Stimulated activated CD4-positive, alpha-beta T cell treated with anti-CD3 and anti-CD28 coated beads, Interleukin-1b, Interleukin-23, amount 100 ng/mL, for 24 hours (primary cell): ENCODE results near the gene ATG101.

ENCODE experiments used
- DNase-seq, 4 experiments: peaks; one replicate each; pipeline ENCODE4 v3.0.0-alpha.2; 2020; ENCODE audit warnings: low read depth in 4 of 4, low spot score in 1 of 4

ATG101 gene

GRCh38 chr12:52041695-52042123 lies 28.1 kb upstream of the ATG101 start:
- DNase-seq, result no peak

- no peak for DNase-seq
Observed at GRCh38 chr12:52042706-52043385, 26.9 kb upstream of the ATG101 start.

GRCh38 chr12:52043386-52044212 lies 26.2 kb upstream of the ATG101 start:
- DNase-seq, result no peak

- no peak for DNase-seq
Observed at GRCh38 chr12:52044292-52044983, 25.3 kb upstream of the ATG101 start.

DNA sequence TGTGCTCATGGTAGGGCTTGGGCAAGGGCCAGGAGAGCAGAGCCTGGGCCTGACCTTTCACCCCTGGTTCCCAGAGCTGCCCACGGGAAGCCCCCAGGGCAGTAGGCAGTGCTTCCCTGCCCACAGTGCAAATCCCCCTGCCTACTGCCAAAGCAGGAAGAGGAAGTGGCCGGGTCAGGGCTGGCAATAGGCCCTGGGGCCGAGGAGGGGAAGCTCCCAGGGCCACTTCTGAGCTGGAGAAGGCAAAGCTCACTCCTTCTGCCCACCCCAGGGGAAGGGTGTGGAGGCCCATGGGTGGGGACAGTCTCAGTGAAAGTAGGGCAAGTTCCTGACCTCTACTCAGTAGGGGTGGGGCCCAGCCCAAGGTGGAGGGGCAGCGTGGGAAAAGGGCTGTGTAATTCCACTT lies 24.0 kb upstream of the ATG101 start:
- DNase-seq, result no peak

DNA sequence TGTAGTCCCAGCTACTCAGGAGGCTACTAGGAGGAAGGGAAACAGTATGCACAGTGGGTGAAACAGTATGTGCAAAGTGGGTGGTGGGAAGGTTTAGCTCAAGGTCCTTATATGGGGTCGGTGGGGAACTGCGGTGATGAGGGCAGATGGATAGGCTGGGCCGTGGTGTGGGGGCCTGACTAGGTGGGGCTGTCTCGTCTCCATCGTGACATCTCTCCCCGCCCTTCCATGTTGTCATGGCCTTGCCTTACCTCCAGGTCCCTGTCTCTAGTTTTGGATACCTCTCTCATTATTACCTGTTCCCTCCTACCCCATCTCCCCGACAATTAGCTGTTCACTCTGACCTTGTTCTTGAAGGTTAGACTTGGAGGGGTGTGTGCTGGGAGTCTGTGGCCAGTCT lies 22.9 kb upstream of the ATG101 start:
- DNase-seq, result no peak

DNA sequence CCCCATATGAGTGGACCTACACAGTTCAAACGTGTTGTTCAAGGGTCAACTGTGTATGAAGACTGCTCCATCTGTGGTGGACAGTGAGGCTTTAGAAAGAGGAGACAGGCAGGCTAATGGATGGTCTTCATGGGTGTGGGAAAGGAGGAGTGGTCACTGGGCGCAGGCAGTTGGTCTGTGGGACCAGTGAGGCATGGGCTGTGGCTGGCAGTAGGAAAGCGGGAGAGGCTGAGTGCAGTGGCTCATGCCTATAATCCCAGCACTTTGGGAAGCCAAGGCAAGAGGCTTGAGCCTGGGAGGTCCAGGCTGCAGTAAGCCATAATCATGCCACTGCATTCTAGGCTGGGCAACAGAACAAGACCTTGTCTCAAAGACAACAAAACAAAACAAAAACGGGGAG lies 20.5 kb upstream of the ATG101 start:
- DNase-seq, result no peak

DNA sequence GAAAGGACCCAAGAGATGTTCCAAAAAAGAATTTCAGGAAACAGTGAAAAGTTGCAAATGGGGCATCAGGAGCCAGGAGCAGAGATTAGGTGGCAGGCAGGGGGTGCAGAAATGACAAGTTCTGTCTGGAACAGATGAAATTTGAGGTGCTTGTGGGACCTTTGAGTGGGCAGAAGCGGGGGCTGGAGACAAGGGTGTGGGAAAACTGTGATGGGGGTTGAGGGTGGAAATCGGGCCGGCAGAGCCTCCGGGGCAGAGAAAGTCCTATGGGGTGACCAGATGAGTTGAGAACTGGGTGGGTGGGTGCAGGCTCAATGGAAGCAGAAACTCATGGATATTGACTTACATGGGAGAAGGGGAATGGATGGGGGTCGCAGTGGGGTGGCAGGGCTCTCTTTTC lies 20.1 kb upstream of the ATG101 start:
- DNase-seq, result no peak

DNA sequence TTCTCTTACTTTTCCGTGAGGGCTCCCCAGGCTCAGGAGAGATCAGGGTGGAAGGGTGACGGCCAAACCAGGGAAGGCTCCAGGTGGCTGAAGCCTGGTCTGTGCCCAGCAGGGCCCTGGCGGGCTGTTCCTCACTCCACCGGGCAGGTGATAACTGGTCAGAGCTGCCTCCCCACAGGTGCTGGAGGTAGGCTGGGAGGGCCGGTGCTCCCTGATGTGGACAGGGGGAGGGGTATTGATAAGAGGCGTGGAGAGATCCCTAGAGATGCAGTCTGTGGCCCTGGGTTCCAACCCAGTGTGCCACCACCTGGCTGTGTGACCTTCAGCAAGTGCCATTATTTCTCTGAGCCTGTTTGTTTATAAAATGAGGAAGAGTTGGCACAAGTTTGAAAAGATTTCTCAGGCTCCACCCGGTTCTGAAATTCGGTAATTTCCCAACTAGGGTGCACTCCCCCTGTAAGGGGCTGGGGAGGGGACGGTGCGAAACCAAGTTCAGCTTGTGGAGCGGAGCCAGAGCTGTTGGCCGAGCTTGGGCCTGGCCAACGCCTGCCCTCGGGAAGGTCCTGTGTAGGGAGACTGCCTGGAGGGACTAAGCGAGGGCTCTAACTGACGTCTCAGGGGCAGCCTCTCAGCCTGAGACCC lies 19.5 kb upstream of the ATG101 start:
- no peak for DNase-seq

DNA sequence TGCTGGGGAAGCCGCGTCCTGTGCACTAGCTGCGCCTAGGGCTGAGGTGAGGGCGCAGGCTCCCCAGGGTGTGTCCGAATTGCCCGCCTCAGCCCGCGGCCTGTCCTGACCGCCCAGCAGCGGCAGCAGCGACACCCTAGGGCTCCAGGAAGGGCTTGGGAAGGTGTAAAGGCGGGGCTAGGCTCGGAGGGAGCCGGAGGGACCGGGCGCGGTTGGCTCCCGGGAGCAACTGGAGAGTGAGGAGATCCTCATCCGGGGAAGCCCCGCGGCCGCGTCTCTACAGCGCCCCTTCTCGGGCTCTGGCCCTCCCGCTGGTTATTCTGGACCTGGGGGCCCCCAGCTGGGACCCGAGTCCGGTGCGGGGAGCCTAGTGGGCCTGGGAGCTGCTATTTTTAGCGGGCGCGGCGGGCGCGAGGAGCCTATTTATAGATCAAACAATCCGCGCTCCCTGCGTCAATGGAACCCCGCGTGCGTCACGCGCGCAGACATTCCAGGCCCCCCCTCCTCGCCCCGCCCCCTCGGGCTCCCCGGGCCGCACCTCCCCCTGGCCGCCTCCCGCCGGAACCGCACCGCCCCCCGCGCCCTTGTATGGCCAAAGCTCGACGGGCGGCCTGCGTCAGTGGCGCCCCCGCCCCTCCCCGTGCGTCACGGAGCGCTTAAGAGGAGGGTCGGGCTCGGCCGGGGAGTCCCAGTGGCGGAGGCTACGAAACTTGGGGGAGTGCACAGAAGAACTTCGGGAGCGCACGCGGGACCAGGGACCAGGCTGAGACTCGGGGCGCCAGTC lies 18.8 kb upstream of the ATG101 start, which contains the start of gene NR4A1:
Gene NR4A1, plus strand, starts transcription at position 685 of the 784 bp plus-strand sequence. CDS start 2,887 bp downstream, outside the sequence.
- DNase-seq, result peak; percentile 99

DNA sequence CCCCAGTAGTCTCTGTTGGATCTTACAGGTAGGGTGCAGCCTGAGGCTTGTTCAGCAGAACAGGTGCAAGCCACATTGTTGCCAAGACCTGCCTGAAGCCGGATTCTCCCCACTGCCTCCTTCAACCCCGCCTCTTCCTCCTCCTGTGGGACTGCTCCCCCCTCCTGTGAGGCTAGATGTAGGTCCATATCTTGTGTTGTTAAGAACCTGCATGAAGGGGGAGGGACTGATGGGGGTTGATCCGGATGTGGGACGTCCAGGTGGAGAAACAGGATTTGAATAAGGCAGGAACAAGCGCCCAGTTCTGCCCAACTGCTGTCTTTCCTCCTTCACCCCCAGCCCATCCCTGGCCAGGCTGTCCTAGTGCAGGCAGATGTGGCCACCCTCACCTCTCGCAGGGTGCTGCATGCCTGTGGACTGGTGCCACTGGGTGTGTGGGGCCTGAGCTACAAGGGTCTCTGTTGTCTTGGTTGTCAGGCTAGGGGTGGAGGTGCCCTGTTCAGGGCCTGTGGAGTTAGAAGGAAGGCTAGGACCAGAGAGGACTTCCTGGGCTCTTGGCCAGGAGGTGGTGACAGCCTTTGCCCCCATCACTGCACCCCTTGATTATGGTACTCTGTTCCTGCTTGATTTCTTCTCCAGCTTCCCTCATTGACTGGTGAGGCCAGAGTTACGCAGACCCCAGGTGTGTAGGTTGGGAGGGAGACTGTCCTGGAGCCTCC lies 17.2 kb upstream of the ATG101 start:
- DNase-seq, result no peak

GRCh38 chr12:52053536-52054209 lies 16.1 kb upstream of the ATG101 start:
- DNase-seq, result no peak

- DNase-seq, result no peak
Observed at GRCh38 chr12:52054231-52054832, 15.4 kb upstream of the ATG101 start.

GRCh38 chr12:52054833-52055730 lies 14.7 kb upstream of the ATG101 start:
- no peak for DNase-seq

- no peak for DNase-seq
Observed at GRCh38 chr12:52055731-52056711, 13.8 kb upstream of the ATG101 start.

DNA sequence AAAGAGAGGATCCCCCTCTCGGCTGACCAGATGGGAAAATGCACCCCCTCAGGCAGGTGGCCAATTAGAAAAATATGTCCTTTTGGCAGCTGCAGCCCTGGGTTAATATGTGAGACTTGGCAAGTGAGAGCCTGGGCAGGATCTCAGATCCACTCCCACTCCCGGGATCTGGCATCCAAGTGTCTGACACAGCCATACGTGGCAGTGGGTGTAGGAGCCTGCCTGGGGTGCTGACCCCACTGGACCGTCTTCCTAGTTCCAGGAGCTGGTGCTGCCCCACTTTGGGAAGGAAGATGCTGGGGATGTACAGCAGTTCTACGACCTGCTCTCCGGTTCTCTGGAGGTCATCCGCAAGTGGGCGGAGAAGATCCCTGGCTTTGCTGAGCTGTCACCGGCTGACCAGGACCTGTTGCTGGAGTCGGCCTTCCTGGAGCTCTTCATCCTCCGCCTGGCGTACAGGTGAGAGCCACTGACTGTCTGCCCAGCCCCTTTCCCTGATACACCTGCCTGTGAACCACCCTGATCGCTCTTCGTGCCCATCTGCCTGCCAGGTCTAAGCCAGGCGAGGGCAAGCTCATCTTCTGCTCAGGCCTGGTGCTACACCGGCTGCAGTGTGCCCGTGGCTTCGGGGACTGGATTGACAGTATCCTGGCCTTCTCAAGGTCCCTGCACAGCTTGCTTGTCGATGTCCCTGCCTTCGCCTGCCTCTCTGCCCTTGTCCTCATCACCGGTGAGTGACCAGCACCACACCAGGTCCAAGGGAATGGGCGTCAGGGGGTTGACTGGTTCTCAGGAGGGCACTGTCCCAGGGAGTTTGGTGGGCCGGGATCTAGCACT lies 12.8 kb upstream of the ATG101 start:
- no peak for DNase-seq
